DND-41 (cell line): ENCODE results near the gene TRNAU1AP.

Source experiments
- CTCF ChIP-seq: IDR thresholded peaks from 2 replicates; pipeline ENCODE4 v1.5.1; 2012; ENCODE audit warnings: borderline replicate concordance, low read length, moderate library complexity, mild to moderate bottlenecking; ENCODE audit not compliant: poor library complexity, severe bottlenecking; ENCODE audit errors: extremely low read depth
- EZH2 ChIP-seq: IDR thresholded peaks from 3 replicates; pipeline ENCODE4 v1.6.1; 2012; ENCODE audit warnings: borderline replicate concordance, low read depth, mild to moderate bottlenecking, moderate library complexity, low read length, inconsistent platforms; ENCODE audit not compliant: severe bottlenecking

GRCh38 chr1:28577052-28577678, 24.3 kb downstream of the TRNAU1AP start:
- TF ChIP-seq CTCF: no peak
- no peak for TF ChIP-seq EZH2
